Peyer's patch (tissue), 4 donors: ENCODE results near the gene B3GALT6.

Experiments
- CTCF ChIP-seq, 6 experiments: fragments of 450-650 bp in 4 of 6; fragments of 200-600 bp in 2 of 6; sonication (generic) in 1 of 6; IDR thresholded peaks; one replicate each; pipeline ENCODE4 v1.5.1; 2017 to 2019; ENCODE audit warnings: antibody characterized with exemption in 6 of 6, mild to moderate bottlenecking in 3 of 6, moderate library complexity in 1 of 6
- POLR2A ChIP-seq, 2 donors: fragments of 450-650 bp; IDR thresholded peaks; one replicate each; pipeline ENCODE4 v1.5.1; 2017; ENCODE audit warnings: antibody characterized with exemption in 2 of 2, mild to moderate bottlenecking in 2 of 2, moderate library complexity in 2 of 2

GRCh38 chr1:1194723-1195122 is 37.3 kb upstream of the B3GALT6 start:
- TF ChIP-seq POLR2A (IDR thresholded peaks at IDR 0.05), result no peak
- TF ChIP-seq CTCF (IDR thresholded peaks at IDR 0.05), result no peak
